MM.1S (cell line): ENCODE measurements around the gene ATP2A3.

Experiments used
- DNase-seq: peaks from one replicate; pipeline ENCODE4 v3.0.0-alpha.2; 2015
- H2AFZ ChIP-seq: fragments of 300-600 bp; sonication (generic); 2 replicates; pipeline ENCODE4 v1.6.0; 2016; ENCODE audit warnings: antibody characterized with exemption, low read length
- H3F3A ChIP-seq: fragments of 300-600 bp; sonication (generic); 2 replicates; pipeline ENCODE4 v1.6.1; 2016; ENCODE audit warnings: mild to moderate bottlenecking, antibody characterized with exemption, low read length, moderate library complexity, mixed read lengths; ENCODE audit not compliant: insufficient read depth
- H3K27ac ChIP-seq: fragments of 300-600 bp; sonication (generic); 2 replicates; pipeline ENCODE4 v1.5.1; 2016; ENCODE audit warnings: mild to moderate bottlenecking, low read length
- H3K27me3 ChIP-seq: fragments of 300-600 bp; sonication (generic); replicated peaks from 2 replicates; pipeline ENCODE4 v1.6.0; 2016; ENCODE audit warnings: low read length; ENCODE audit not compliant: insufficient read depth
- H3K36me3 ChIP-seq: fragments of 300-600 bp; sonication (generic); replicated peaks from 2 replicates; pipeline ENCODE4 v1.6.1; 2016; ENCODE audit warnings: mild to moderate bottlenecking, low read length, mixed read lengths; ENCODE audit not compliant: insufficient read depth
- H3K4me1 ChIP-seq: fragments of 300-600 bp; sonication (generic); 2 replicates; pipeline ENCODE4 v1.6.1; 2016; ENCODE audit warnings: low read length, mixed read lengths
- H3K4me2 ChIP-seq: fragments of 300-600 bp; sonication (generic); 2 replicates; pipeline ENCODE4 v1.6.0; 2016; ENCODE audit warnings: low read depth, low read length
- H3K4me3 ChIP-seq: fragments of 300-600 bp; sonication (generic); 2 replicates; pipeline ENCODE4 v1.5.1; 2016; ENCODE audit warnings: low read length, mixed read lengths
- H3K79me2 ChIP-seq: fragments of 300-600 bp; sonication (generic); 2 replicates; pipeline ENCODE4 v1.6.1; 2016; ENCODE audit warnings: mixed run types, low read length, mixed read lengths
- H3K9ac ChIP-seq: fragments of 300-600 bp; sonication (generic); 2 replicates; pipeline ENCODE4 v1.6.1; 2016; ENCODE audit warnings: low read length, mixed read lengths
- H3K9me2 ChIP-seq: fragments of 300-600 bp; sonication (generic); replicated peaks from 2 replicates; pipeline ENCODE4 v1.6.1; 2016; ENCODE audit warnings: mild to moderate bottlenecking, low read length, mixed read lengths; ENCODE audit not compliant: insufficient read depth
- H3K9me3 ChIP-seq: fragments of 300-600 bp; sonication (generic); replicated peaks from 2 replicates; pipeline ENCODE4 v1.6.1; 2016; ENCODE audit warnings: mild to moderate bottlenecking, low read length, mixed read lengths; ENCODE audit not compliant: insufficient read depth
- H4K20me1 ChIP-seq: fragments of 300-600 bp; sonication (generic); 2 replicates; pipeline ENCODE4 v1.6.1; 2016; ENCODE audit warnings: mild to moderate bottlenecking, low read length, moderate library complexity, mixed read lengths; ENCODE audit not compliant: insufficient read depth
- EZH2 ChIP-seq: fragments of 300-600 bp; sonication (generic); optimal IDR thresholded peaks from 2 replicates; pipeline ENCODE3; 2017; ENCODE audit warnings: low read depth, mild to moderate bottlenecking, antibody characterized with exemption, low read length, mixed read lengths
- EZH2phosphoT487 ChIP-seq: fragments of 300-600 bp; sonication (generic); IDR thresholded peaks from 2 replicates; pipeline ENCODE4 v1.6.1; 2018; ENCODE audit warnings: antibody characterized with exemption, low read length
- TF ChIP-seq, protein P1 (sequence below): fragments of 300-600 bp; sonication (generic); IDR thresholded peaks from 2 replicates; pipeline ENCODE4 v1.5.1; 2016; ENCODE audit warnings: antibody characterized with exemption, low read length, mixed read lengths

Gene ATP2A3

DNA sequence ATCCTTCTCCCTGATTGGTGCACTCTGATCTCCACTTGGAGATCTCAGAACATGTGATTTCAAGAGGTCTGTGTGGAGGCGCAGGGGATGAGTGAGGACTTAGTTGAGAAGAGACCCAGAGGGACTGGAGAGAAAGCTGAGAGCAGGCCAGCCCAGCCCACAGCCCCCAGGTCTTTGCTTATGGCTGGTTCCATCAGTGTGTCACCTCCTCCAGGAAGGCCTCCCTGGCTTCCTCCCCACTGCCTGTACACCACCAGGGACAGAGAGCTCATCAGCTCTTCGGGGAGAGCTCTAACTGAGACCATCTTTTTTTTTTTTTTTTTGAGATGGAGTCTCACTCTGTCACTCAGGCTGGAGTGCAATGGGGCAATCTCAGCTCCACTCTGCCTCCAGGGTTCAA lies 51.4 kb downstream of the ATP2A3 start:
- no peaks in the 10 kb centered on the region for H3K27me3 ChIP-seq
- peaks cover 50% of the 10 kb centered on the region for H3K79me2 ChIP-seq
- no peak overlapping the region for H3K9ac ChIP-seq
- H2AFZ ChIP-seq, result no peak overlapping the region
- no peak overlapping the region for H3K4me2 ChIP-seq
- H3K9me2 ChIP-seq, result no peaks in the 10 kb centered on the region
- no peak for DNase-seq
- peak overlapping the region; percentile 36; the same call in 1 of the 2 replicates for H3K27ac ChIP-seq
- H3K4me1 ChIP-seq, result peaks cover 31% of the 10 kb centered on the region
- H3F3A ChIP-seq, result peaks cover 36% of the 10 kb centered on the region
- H3K36me3 ChIP-seq, result no peaks in the 10 kb centered on the region
- no peaks in the 10 kb centered on the region for H4K20me1 ChIP-seq
- no peaks in the 10 kb centered on the region for H3K9me3 ChIP-seq
- no peak for TF ChIP-seq EZH2
- TF ChIP-seq EZH2phosphoT487, result no peak
- TF ChIP-seq, protein P1, sequence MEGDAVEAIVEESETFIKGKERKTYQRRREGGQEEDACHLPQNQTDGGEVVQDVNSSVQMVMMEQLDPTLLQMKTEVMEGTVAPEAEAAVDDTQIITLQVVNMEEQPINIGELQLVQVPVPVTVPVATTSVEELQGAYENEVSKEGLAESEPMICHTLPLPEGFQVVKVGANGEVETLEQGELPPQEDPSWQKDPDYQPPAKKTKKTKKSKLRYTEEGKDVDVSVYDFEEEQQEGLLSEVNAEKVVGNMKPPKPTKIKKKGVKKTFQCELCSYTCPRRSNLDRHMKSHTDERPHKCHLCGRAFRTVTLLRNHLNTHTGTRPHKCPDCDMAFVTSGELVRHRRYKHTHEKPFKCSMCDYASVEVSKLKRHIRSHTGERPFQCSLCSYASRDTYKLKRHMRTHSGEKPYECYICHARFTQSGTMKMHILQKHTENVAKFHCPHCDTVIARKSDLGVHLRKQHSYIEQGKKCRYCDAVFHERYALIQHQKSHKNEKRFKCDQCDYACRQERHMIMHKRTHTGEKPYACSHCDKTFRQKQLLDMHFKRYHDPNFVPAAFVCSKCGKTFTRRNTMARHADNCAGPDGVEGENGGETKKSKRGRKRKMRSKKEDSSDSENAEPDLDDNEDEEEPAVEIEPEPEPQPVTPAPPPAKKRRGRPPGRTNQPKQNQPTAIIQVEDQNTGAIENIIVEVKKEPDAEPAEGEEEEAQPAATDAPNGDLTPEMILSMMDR, result no peak
- no peak overlapping the region for H3K4me3 ChIP-seq

DNA sequence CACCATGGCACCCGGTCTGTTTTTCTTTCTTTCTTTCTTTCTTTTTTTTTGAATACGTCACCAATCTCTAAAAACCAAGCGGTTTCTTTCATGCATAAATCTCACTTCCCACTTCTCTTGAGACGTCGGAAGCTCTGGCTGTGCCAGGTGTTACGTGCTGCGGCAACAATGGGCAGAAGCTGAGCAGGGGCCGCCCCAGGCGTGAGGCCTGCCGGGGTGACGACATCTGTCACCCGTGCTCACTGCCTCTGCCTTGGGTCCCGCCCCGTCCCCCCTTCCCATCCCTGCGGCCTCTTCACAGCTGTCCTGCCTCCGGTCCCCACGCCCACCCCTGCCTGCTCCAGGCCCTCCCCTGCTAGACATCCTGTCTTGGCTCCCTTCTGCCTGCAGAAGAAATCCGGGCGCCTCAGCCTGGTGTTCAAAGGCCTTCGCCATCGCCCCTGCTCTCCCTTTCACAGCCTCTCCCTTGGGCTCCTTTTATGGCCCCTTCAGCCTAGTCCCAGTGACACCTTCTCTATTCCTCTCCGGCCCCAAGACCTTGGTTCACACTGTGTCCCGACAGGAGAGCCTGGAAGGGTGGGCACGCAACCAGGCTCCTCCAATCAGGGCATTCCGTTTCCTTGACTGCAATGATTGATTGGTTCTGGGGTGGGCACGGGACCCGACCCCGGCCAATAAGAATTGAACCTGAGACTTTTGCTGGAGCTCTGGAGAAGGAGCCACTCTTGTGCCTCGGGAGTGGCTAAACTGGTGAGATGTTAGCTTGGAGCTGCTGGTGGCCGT lies 52.8 kb downstream of the ATP2A3 start:
- peaks cover 50% of the 10 kb centered on the region for H3K79me2 ChIP-seq
- H3K4me3 ChIP-seq, result peak overlapping the region; percentile 22
- no peaks in the 10 kb centered on the region for H4K20me1 ChIP-seq
- peak; percentile 92 for DNase-seq
- peak overlapping the region; percentile 94 for H3K27ac ChIP-seq
- no peaks in the 10 kb centered on the region for H3K27me3 ChIP-seq
- no peak overlapping the region for H2AFZ ChIP-seq
- no peaks in the 10 kb centered on the region for H3K9me3 ChIP-seq
- H3K9ac ChIP-seq, result peak overlapping the region; percentile 69
- peaks cover 21% of the 10 kb centered on the region for H3K4me1 ChIP-seq
- no peaks in the 10 kb centered on the region for H3K36me3 ChIP-seq
- no peaks in the 10 kb centered on the region for H3K9me2 ChIP-seq
- peaks cover 36% of the 10 kb centered on the region for H3F3A ChIP-seq
- no peak for TF ChIP-seq EZH2
- TF ChIP-seq, protein P1, result 0 out of 2 replicates have a peak, but pooled peaks have one; percentile 4
- no peak for TF ChIP-seq EZH2phosphoT487
- peak overlapping the region; percentile 58 for H3K4me2 ChIP-seq

DNA sequence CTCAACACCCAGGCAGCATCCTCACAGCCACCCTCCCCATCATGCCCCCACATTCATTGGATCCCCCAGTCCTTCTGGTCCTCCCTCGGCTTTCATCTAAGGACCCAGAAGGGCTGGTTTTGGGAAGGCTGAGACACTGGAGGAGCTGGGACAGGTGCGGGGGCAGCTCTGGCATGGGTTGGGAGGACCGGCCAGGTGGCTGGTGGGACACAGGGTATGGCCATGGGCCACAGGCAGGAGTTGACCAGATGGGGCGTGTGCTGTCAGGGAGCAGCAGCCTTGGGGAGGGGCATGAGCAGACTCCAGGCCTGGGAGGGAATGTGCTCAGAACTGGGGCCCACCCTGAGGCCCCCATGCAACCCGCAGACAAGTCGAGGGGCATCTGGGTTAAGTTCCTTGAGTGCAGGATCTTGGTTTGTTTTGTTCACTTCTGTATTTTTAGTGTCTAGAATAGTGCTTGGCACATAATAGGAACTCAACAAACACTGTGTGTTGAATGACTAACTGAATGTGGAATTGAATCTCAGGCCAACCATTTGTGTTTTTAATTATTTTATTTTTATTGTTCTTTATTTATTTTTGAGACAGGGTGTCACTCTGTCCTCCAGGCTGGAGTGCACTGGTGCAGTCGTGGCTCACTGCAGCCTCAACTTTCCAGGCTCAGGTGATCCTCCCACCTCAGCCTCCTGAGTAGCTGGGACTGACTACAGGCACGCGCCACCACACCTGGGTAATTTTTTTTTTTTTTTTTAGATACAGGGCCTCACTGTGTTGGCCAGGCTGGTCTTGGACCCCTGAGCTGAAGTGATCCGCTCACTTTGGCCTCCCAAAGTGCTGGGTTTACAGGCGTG lies 53.6 kb downstream of the ATP2A3 start:
- H2AFZ ChIP-seq, result no peak overlapping the region
- H4K20me1 ChIP-seq, result no peaks in the 10 kb centered on the region
- H3K9me3 ChIP-seq, result no peaks in the 10 kb centered on the region
- H3K4me2 ChIP-seq, result peak overlapping the region; percentile 33; the same call in 1 of the 2 replicates
- no peaks in the 10 kb centered on the region for H3K9me2 ChIP-seq
- H3K27me3 ChIP-seq, result no peaks in the 10 kb centered on the region
- H3F3A ChIP-seq, result peaks cover 31% of the 10 kb centered on the region
- peak overlapping the region; percentile 94 for H3K27ac ChIP-seq
- TF ChIP-seq EZH2phosphoT487 (no peak), EZH2 (no peak)
- TF ChIP-seq, protein P1, result no peak
- no peaks in the 10 kb centered on the region for H3K36me3 ChIP-seq
- no peak for DNase-seq
- H3K4me3 ChIP-seq, result no peak overlapping the region
- peaks cover 20% of the 10 kb centered on the region for H3K4me1 ChIP-seq
- peak overlapping the region; percentile 65 for H3K9ac ChIP-seq
- H3K79me2 ChIP-seq, result peaks cover 44% of the 10 kb centered on the region
